Measurements from ENCODE around the gene MRPS6. TPM values are rescaled to one million over a fixed set of nuclear protein-coding genes. Genes with fewer than 3 reads are reported as not detected.

MRPS6 gene
- total and polyA plus RNA-seq, 9 donors: 19.1 to 104 (median 46.5) TPM

DNA sequence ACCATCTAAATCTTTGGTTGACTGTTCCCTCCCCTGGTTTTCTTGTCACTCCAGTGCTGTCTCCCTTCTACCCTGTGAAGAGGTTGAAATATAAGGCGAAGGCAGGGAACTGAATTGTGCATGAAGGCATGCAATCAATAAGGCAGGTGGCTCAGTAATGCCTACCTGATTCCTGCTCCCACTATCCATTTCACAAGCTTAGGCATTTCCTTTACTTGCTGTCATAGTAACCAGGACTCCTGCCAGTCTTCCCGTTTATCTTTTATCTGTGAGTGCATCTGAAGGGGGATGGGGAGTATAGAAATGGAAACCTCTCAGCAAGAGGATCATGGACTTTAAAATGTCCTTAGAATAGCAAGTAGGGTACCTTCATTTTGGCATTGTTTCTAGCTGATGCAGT lies 40.5 kb downstream of the MRPS6 start:
- TF ChIP-seq EP300 (IDR thresholded peaks at IDR 0.05) (no peak), POLR2A (IDR thresholded peaks at IDR 0.05) (no peak)
- TF ChIP-seq, protein P1, sequence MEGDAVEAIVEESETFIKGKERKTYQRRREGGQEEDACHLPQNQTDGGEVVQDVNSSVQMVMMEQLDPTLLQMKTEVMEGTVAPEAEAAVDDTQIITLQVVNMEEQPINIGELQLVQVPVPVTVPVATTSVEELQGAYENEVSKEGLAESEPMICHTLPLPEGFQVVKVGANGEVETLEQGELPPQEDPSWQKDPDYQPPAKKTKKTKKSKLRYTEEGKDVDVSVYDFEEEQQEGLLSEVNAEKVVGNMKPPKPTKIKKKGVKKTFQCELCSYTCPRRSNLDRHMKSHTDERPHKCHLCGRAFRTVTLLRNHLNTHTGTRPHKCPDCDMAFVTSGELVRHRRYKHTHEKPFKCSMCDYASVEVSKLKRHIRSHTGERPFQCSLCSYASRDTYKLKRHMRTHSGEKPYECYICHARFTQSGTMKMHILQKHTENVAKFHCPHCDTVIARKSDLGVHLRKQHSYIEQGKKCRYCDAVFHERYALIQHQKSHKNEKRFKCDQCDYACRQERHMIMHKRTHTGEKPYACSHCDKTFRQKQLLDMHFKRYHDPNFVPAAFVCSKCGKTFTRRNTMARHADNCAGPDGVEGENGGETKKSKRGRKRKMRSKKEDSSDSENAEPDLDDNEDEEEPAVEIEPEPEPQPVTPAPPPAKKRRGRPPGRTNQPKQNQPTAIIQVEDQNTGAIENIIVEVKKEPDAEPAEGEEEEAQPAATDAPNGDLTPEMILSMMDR (IDR thresholded peaks at IDR 0.05): no peak
- Histone ChIP-seq H3K27ac (no peak overlapping the region), H3K9me3 (no peaks in the 10 kb centered on the region), H3K27me3 (no peaks in the 10 kb centered on the region), H3K36me3 (no peaks in the 10 kb centered on the region), H3K4me3 (no peak overlapping the region), H3K4me1 (ENCODE audit: insufficient read depth) (no peaks in the 10 kb centered on the region)
- DNase-seq: no peak
- 53 to 56% (median 55%) methylated on average over 2 of the region's 2 CpGs for WGBS, 3 donors
- intact Hi-C loops (cut with DNase I): no loop called here

DNA sequence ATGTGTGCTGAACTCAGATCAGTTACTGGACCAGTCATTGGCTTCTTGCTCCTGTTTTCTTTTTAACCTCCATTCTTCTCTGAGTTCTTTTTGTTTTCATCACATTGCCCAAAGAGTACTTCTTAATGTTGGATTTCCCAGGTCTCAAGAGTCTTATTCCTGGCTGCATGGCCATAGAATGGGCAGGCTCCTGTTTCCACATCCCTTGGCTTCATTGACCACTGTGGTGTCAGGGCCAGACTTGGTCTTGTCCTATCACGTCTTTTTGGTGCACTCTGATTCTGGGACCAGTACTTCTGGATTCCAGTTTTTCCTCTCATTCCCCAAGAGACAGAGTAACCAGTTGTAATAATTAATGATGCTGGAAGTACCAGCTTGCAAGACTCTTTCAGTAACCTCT lies 41.8 kb downstream of the MRPS6 start:
- TF ChIP-seq POLR2A (IDR thresholded peaks at IDR 0.05): no peak
- TF ChIP-seq, protein P1 (IDR thresholded peaks at IDR 0.05): no peak
- no peak for TF ChIP-seq EP300 (IDR thresholded peaks at IDR 0.05)
- no peak overlapping the region for H3K27ac ChIP-seq
- H3K9me3 ChIP-seq: no peaks in the 10 kb centered on the region
- H3K4me3 ChIP-seq: no peak overlapping the region
- intact Hi-C loops (cut with DNase I): no loop called here
- no peaks in the 10 kb centered on the region for H3K4me1 ChIP-seq (ENCODE audit: insufficient read depth)
- WGBS, 3 donors: 86 to 93% (median 91%) methylated on average over 1 of the region's 1 CpG
- H3K36me3 ChIP-seq: no peaks in the 10 kb centered on the region
- no peak for DNase-seq
- no peaks in the 10 kb centered on the region for H3K27me3 ChIP-seq

DNA sequence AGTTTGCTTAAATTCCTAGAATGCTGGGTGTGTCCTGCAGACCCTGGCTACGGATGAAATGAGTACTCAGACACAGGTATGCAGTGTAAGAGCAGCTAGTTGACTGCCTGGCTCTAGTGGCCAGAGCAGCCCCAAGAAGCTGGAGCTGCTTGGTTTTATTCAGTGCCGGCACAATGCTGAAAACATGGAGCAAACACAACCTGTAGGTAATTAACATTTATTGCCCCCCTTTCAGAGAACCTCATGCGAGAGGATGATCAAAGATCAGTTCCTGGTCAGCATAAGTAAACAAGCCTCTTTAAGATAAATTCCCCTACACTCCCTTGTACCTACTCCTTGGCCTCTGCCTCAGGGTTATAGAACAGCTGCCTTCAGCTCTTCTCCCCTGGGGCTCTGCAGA lies 43.2 kb downstream of the MRPS6 start:
- H3K36me3 ChIP-seq: no peaks in the 10 kb centered on the region
- intact Hi-C loops (cut with DNase I): no loop called here
- no peaks in the 10 kb centered on the region for H3K4me1 ChIP-seq (ENCODE audit: insufficient read depth)
- H3K4me3 ChIP-seq: no peak overlapping the region
- TF ChIP-seq EP300 (IDR thresholded peaks at IDR 0.05): no peak
- DNase-seq: no peak
- WGBS, 3 donors: 83 to 88% (median 86%) methylated on average over 3 of the region's 3 CpGs
- no peaks in the 10 kb centered on the region for H3K27me3 ChIP-seq
- no peak overlapping the region for H3K27ac ChIP-seq
- H3K9me3 ChIP-seq: no peaks in the 10 kb centered on the region

DNA sequence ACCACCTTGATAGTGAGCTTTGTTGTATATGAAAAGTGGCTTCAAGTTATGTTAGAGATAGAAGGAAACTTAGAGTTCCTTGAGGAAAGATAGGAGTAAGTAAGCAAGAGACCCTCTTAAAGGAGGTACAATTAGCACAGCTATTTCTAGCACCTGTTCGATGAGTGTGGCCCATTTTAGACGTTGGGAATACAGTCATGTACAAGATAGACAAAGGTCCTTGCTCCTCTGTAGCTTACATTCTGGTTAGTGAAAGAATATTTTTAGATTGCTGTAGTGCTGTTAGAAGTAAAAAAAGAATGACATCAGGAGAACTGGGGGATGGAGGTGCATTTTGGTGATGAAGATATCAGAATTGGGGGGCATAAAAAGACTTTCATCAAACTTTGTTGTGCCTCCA lies 47.5 kb downstream of the MRPS6 start:
- 61 to 78% (median 67%) methylated on average over 2 of the region's 2 CpGs for WGBS, 3 donors
- Histone ChIP-seq H3K9me3 (no peaks in the 10 kb centered on the region), H3K36me3 (no peaks in the 10 kb centered on the region), H3K4me1 (ENCODE audit: insufficient read depth) (peaks cover 5% of the 10 kb centered on the region), H3K27ac (no peak overlapping the region), H3K27me3 (no peaks in the 10 kb centered on the region), H3K4me3 (no peak overlapping the region)
- DNase-seq: no peak
- TF ChIP-seq EP300 (IDR thresholded peaks at IDR 0.05): no peak
- TF ChIP-seq POLR2A (IDR thresholded peaks at IDR 0.05): no peak
- TF ChIP-seq, protein P1 (IDR thresholded peaks at IDR 0.05): no peak
- intact Hi-C loops (cut with DNase I): loop anchor here in 1 of 4 donors (10.0 kb wide), 1 partner anchor 46 kb away; the partner anchor contains the start of genes MRPS6 and SLC5A3

DNA sequence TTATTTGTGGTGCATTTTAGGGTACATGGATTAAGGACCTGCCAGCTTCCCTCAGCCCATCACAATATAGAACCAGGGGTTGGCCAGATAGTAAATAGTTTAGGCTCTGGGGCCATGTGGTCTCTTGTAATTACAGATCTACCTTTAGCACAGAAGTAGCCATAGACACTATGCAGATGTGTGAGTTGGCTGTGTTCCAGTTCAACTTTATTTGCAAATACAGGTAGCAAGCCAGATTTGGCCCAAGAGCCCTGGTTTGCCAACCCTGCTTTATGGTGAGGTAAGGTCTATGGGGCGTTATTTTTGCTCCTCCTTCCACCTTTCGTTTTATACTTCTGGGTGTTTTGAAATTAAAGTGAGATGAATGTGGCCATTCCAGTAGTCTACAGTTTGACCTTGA lies 48.7 kb downstream of the MRPS6 start:
- TF ChIP-seq POLR2A (IDR thresholded peaks at IDR 0.05) (no peak), EP300 (IDR thresholded peaks at IDR 0.05) (no peak)
- TF ChIP-seq, protein P1 (IDR thresholded peaks at IDR 0.05): no peak
- WGBS, 3 donors: 23 to 51% (median 29%) methylated on average over 2 of the region's 2 CpGs
- Histone ChIP-seq H3K36me3 (no peaks in the 10 kb centered on the region), H3K9me3 (no peaks in the 10 kb centered on the region), H3K27me3 (no peaks in the 10 kb centered on the region), H3K27ac (no peak overlapping the region), H3K4me1 (ENCODE audit: insufficient read depth) (peaks cover 5% of the 10 kb centered on the region), H3K4me3 (no peak overlapping the region)
- no peak for DNase-seq
- intact Hi-C loops (cut with DNase I): loop anchor here in 1 of 4 donors (10.0 kb wide), 1 partner anchor 47 kb away; the partner anchor contains the start of genes MRPS6 and SLC5A3
